GF-D8 (cell line): ENCODE data around the gene CEACAM18.
"Not testable (repeated sequence)": the region's sequence is repeated elsewhere in the genome, so short reads cannot be mapped to it uniquely, and the experiment has no call there.

Source experiments
- DNase-seq: peaks from one replicate; lab custom pipeline; 2025; lab: John Stamatoyannopoulos, UW

The CEACAM18 gene

DNA sequence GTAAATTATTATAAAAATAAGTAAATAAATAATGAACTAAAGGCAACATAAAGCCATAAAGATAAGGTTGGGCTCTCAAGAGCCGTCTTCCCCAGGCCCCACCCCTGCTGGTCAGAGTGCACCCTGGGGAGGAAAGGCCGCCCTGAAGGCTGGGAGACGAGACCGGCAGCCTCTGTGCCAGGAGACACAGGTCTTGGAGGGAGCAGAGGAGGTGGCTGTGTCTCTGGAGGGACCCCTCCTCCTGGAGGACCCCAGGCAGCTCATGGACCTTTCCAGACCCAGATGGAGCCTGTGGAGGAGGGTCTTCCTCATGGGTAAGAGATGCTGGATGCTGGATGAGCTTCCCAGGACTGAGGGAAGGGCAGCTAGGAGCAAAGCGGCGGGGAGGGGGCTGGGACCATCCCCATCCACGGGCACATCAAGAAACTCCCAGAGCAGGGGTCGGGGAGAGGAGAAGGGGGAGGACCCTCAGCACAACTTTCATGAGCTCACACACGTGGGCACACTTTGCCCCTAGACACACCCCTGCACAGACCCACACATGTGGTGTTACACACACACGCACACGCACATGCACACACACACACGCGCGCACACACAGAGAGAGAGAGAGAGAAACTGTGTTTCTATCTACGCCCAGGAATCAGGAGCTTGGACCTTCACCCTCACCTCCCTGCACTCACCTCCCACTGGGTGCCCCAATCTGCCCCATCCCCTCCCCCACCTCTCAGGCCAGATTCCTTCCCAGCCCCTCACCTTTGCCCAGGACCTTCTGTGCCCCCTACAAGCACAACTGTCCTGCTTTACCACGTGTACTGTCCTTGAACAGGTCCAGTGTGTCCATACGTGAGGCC, at the start of gene CEACAM18:
TSS of gene CEACAM18 (plus strand) at position 159 of the 854 bp plus-strand sequence.
- no peak for DNase-seq

DNA sequence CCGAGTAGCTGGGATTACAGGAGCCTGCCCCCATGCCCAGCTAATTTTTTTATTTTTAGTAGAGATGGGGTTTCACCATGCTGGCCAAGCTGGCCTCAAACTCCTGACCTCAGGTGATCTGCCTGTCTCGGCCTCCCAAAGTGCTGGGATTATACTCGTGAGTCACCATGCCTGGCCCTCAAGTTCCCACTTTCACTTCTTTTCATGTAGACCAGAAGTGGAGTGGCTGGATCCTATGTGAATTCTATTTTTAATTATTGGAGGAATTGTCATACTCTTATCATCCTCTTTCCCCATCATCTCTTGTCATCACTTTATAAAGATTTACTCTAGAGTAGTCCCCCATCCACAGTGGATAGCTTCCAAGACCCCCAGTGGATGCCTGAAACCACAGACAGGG, 48.1 kb upstream of the CEACAM18 start:
- DNase-seq: no peak

GRCh38 chr19:51431124-51431523, 47.2 kb upstream of the CEACAM18 start:
- peak; percentile 23 for DNase-seq

- no peak for DNase-seq
These were observed 45.3 kb upstream of the CEACAM18 start for GRCh38 chr19:51433043-51433442.

- no peak for DNase-seq
These were observed 43.9 kb upstream of the CEACAM18 start for GRCh38 chr19:51434456-51434855.

- no peak for DNase-seq
These were observed 39.3 kb upstream of the CEACAM18 start for GRCh38 chr19:51439021-51439465.

DNA sequence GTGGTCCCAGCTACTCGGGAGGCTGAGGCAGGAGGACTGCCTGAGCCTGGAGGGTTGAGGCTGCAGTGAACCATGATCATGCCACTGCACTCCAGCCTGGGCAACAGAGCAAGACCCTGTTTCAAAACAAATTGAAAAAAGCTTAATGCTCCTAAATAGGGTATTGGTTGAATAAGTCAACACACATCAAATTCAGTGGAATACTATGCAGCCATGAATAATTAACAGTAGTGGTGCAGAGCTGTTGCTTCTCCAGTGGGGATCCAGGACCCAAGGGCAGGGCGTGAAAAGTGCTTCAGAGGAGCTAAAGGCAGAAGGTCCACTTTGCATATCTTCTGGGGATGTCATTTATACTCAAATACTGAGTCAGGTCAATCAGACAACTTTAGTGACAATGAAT, 38.3 kb upstream of the CEACAM18 start:
- DNase-seq: no peak

GRCh38 chr19:51440846-51441409, 37.4 kb upstream of the CEACAM18 start:
- peak; percentile 17 for DNase-seq

- peak; percentile 73 for DNase-seq
These were observed 36.6 kb upstream of the CEACAM18 start for GRCh38 chr19:51441410-51442390.

DNA sequence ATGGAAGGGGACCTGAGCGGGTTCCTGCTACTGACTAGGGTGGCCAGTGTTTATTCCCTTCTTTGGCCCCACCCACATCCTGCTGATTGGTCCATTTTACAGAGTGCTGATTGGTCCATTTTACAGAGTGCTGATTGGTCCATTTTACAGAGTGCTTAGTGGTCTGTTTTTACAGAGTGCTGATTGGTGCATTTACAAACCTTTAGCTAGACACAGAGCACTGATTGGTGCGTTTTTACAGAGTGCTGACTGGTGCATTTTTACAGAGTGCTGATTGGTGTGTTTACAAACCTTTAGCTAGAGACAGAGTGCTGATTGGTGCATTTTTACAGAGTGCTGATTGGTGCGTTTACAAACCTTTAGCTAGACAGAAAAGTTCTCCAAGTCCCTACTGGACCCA, 30.8 kb upstream of the CEACAM18 start:
- DNase-seq: not testable (repeated sequence)

DNA sequence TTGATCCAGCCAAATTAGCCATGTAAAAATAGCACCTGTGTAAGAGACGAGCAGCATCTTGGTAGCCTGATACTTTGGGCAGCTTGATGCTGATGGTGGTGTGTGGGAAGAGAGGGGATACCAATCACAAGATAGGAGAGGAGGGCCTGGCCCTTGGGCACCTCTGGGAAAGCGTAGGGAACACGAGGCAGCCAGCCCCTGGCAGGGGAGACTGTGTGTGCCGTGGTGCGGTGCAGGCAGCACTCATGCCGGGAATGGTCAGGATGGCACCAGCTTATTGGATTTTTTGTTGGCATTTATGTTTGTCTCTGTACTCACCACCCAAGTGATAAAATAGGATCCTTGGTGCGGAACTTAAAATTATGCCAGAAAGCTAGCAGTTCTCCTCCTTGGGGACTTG, 30.3 kb upstream of the CEACAM18 start:
- no peak for DNase-seq

- no peak for DNase-seq
These were observed 29.8 kb upstream of the CEACAM18 start for GRCh38 chr19:51448411-51449016.

DNA sequence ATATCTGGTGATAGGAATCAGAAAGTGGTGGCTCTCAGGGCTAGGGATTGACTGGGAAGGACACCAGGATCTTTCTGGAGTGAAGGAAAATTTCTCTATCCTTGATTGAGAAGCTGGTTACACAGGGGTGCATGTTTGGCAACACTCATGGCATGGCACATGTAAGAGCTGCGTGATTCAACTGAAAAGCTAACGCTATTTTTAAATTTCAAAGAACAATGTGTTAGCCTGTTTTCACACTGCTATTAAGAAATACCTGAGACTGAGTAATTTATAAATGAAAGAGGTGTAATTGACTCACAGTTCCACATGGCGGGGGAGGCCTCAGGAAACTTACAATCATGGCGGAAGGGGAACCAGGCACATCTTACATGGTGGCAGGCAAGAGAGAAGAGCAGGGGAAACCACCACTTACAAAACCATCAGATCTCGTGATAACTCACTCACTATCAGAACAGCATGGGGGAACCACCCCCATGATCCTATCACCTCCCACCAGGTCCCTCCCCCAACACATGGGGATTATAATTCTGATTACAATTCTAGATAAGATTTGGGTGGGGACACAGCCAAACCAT, 27.5 kb upstream of the CEACAM18 start:
- DNase-seq: peak; percentile 21

DNA sequence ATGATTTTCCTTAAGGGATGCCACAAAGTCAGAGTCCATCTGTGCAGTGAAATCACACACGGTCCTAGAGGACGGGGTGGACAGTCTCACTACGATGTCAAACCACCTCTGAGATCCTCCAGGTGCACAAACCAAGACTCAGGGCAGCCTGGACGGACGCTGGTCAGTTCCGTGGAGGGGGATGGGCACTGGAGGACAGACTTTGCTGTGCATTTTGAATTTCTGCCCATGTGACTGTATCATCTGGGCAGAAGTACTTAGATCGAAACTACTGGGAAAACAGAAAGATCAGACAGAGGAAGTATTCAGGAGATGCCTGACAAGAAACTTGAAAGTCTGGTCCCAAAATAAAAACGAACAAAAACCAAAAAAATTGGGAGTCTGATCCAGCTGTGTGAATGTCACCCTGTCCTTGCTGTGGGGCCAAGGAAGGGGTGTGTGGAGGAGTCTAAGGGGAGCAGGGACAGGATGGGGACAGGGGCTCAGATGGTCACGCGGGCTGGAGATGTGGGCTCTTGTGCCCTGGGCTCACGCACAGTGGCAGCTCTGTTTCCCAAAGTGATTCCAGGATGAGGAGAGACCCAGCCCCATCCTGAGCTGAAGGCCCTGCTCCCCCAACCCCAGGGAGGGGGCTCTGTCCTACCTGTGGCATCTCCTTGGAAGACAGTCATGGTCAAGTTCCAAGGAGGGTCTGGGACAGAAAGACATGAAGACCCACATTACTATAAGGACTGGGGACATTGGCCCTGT, 21.6 kb upstream of the CEACAM18 start:
- DNase-seq: no peak

GRCh38 chr19:51457351-51458013, 20.9 kb upstream of the CEACAM18 start:
- DNase-seq: no peak

GRCh38 chr19:51458051-51458645, 20.2 kb upstream of the CEACAM18 start, which contains the start of gene SIGLEC8:
Gene SIGLEC8 (minus strand): TSS chr19:51458454. CDS start chr19:51458387, 67 bp downstream.
- DNase-seq: no peak

DNA sequence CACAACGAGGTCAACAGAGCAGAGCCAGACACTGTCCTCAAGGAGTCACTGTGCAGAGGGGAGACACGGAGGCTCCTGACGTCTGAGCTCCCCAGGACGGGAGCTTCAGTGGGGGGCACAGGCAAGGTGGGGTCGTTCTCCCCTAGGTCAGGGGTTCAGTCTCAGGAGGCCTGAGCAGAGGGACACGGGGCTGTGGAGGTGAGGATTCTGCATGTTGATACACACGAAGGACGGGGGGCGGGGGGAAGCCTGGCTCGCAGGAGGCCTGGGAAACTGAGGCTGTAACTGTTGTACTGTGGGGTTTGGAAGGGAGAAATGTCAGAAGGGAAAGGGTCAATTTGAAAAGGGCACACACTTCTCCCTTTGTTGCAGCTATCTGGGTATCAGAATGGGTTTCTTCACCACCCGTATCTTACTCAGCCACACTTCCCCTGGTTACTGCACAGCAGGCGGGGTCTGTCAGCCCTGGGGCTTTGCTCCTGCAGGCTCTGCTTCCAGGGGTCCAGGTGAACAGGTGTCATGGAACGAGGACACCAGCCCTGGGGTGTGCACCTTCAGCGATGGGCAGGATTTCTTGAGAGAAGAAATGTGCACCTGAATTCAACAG, 19.3 kb upstream of the CEACAM18 start:
- peak; percentile 6 for DNase-seq

- peak; percentile 31 for DNase-seq
These were observed 18.0 kb upstream of the CEACAM18 start for GRCh38 chr19:51460164-51460992.
